Thymus (tissue), 11 donors: ENCODE data around the gene KCNIP3. TPM values are rescaled to one million over a fixed set of nuclear protein-coding genes. Genes with fewer than 3 reads are reported as not detected.

Experiments used
- DNase-seq, 9 donors: peaks; one replicate each; pipeline ENCODE4 v3.0.0-alpha.2; 2013; ENCODE audit warnings: low spot score in 9 of 9, low read depth in 6 of 9, missing footprints in 1 of 9
- H3K27ac ChIP-seq, 2 donors: one replicate each; pipeline ENCODE4 v1.5.1; 2013; ENCODE audit warnings: control low read depth in 1 of 2, low read depth in 1 of 2, low read length in 1 of 2, mild to moderate bottlenecking in 1 of 2, moderate library complexity in 1 of 2
- H3K27me3 ChIP-seq, 2 donors: one replicate each; pipeline ENCODE4 v1.5.1; 2013; ENCODE audit warnings: low read length in 1 of 2; ENCODE audit not compliant: control insufficient read depth in 2 of 2, insufficient read depth in 1 of 2
- H3K36me3 ChIP-seq, 2 donors: one replicate each; pipeline ENCODE4 v1.5.1; 2013; ENCODE audit warnings: low read length in 1 of 2, mild to moderate bottlenecking in 1 of 2, moderate library complexity in 1 of 2; ENCODE audit not compliant: control insufficient read depth in 2 of 2, insufficient read depth in 2 of 2
- H3K4me1 ChIP-seq, 2 donors: one replicate each; pipeline ENCODE4 v1.5.1; 2013; ENCODE audit warnings: low read length in 2 of 2; ENCODE audit not compliant: control insufficient read depth in 2 of 2, insufficient read depth in 2 of 2
- H3K4me3 ChIP-seq, 2 donors: one replicate each; pipeline ENCODE4 v1.5.1; 2013; ENCODE audit warnings: low read length in 2 of 2, control low read depth in 1 of 2, mild to moderate bottlenecking in 1 of 2
- H3K9me3 ChIP-seq, 2 donors: one replicate each; pipeline ENCODE4 v1.5.1; 2013; ENCODE audit warnings: low read length in 1 of 2, mild to moderate bottlenecking in 1 of 2; ENCODE audit not compliant: control insufficient read depth in 2 of 2, insufficient read depth in 1 of 2
- WGBS: extraction: QIAGEN DNeasy Blood & Tissue Kit; methylation state at CpG from one replicate; pipeline ENCODE4 v1.1.7; 2013; 5-methylcytosine and 5-hydroxymethylcytosine counted together
- polyA plus RNA-seq: library from polyadenylated mRNA; stranded (reverse); fragments of 200-250 nt; gene quantifications from one replicate; pipeline ENCODE4 v1.2.3, GENCODE V29; 2013
- total RNA-seq: library from RNA; stranded (reverse); fragments of 120-200 nt; gene quantifications from one replicate; pipeline ENCODE4 v1.2.4, GENCODE V29; 2013
- donor health status: healthy.

Gene KCNIP3
- total and polyA plus RNA-seq, 2 donors: 5.3 to 21.4 TPM

GRCh38 chr2:95336406-95336805, 39.3 kb downstream of the KCNIP3 start:
- Histone ChIP-seq H3K4me1 (peaks cover 0 to 12% of the 10 kb centered on the region in 2 donors), H3K9me3 (peaks cover 0 to 4% of the 10 kb centered on the region in 2 donors), H3K27me3 (peaks cover 0 to 14% of the 10 kb centered on the region in 2 donors), H3K27ac (no peak overlapping the region), H3K36me3 (no peaks in the 10 kb centered on the region), H3K4me3 (no peak overlapping the region)
- WGBS: 93% methylated on average over 2 of the region's 2 CpGs
- no peak for DNase-seq

- Histone ChIP-seq H3K36me3 (no peaks in the 10 kb centered on the region), H3K27ac (no peak overlapping the region), H3K9me3 (peaks cover 0 to 4% of the 10 kb centered on the region in 2 donors), H3K4me3 (no peak overlapping the region), H3K27me3 (peaks cover 0 to 24% of the 10 kb centered on the region in 2 donors), H3K4me1 (peaks cover 0 to 12% of the 10 kb centered on the region in 2 donors)
- no peak for DNase-seq
- 87% methylated on average over 7 of the region's 7 CpGs for whole genome bisulfite sequencing
Observed at GRCh38 chr2:95337829-95338228, 40.7 kb downstream of the KCNIP3 start.

- 92% methylated on average over 12 of the region's 12 CpGs for WGBS
- Histone ChIP-seq H3K4me1 (peaks cover 0 to 4% of the 10 kb centered on the region in 2 donors), H3K4me3 (no peak overlapping the region), H3K36me3 (no peaks in the 10 kb centered on the region), H3K27ac (no peak overlapping the region), H3K27me3 (peaks cover 35 to 60% of the 10 kb centered on the region in 2 donors), H3K9me3 (peaks cover 0 to 3% of the 10 kb centered on the region in 2 donors)
- DNase-seq: no peak
Observed at GRCh38 chr2:95342556-95343320, 45.6 kb downstream of the KCNIP3 start.

GRCh38 chr2:95343429-95344214, 46.5 kb downstream of the KCNIP3 start:
- 94% methylated on average over 7 of the region's 7 CpGs for WGBS
- no peak for DNase-seq
- H3K36me3 ChIP-seq: no peaks in the 10 kb centered on the region
- no peaks in the 10 kb centered on the region for H3K9me3 ChIP-seq
- H3K27me3 ChIP-seq: peaks cover 40 to 68% of the 10 kb centered on the region in 2 donors
- H3K4me1 ChIP-seq: peaks cover 0 to 4% of the 10 kb centered on the region in 2 donors
- H3K27ac ChIP-seq: no peak overlapping the region
- no peak overlapping the region for H3K4me3 ChIP-seq

GRCh38 chr2:95344215-95344583, 47.1 kb downstream of the KCNIP3 start:
- DNase-seq: no peak
- Histone ChIP-seq H3K4me3 (no peak overlapping the region), H3K36me3 (no peaks in the 10 kb centered on the region), H3K27ac (no peak overlapping the region), H3K4me1 (peaks cover 0 to 4% of the 10 kb centered on the region in 2 donors), H3K9me3 (no peaks in the 10 kb centered on the region), H3K27me3 (peaks cover 43 to 74% of the 10 kb centered on the region in 2 donors)
- WGBS: 89% methylated on average over 12 of the region's 12 CpGs

- H3K4me3 ChIP-seq: no peak overlapping the region
- H3K9me3 ChIP-seq: no peaks in the 10 kb centered on the region
- 94% methylated on average over 4 of the region's 4 CpGs for WGBS
- H3K27me3 ChIP-seq: peaks cover 43 to 78% of the 10 kb centered on the region in 2 donors
- H3K36me3 ChIP-seq: no peaks in the 10 kb centered on the region
- H3K4me1 ChIP-seq: peaks cover 0 to 4% of the 10 kb centered on the region in 2 donors
- no peak for DNase-seq
- no peak overlapping the region for H3K27ac ChIP-seq
Observed at GRCh38 chr2:95344656-95345055, 47.5 kb downstream of the KCNIP3 start.

GRCh38 chr2:95345081-95345562, 48.0 kb downstream of the KCNIP3 start:
- peaks cover 43 to 82% of the 10 kb centered on the region in 2 donors for H3K27me3 ChIP-seq

GRCh38 chr2:95345563-95346230, 48.5 kb downstream of the KCNIP3 start:
- Histone ChIP-seq H3K36me3 (no peaks in the 10 kb centered on the region), H3K4me1 (peaks cover 0 to 4% of the 10 kb centered on the region in 2 donors), H3K27ac (peak overlapping the region in 1 of 2 donors; percentile 30), H3K9me3 (no peaks in the 10 kb centered on the region), H3K4me3 (peak overlapping the region; percentile 32 to 39), H3K27me3 (peaks cover 43 to 84% of the 10 kb centered on the region in 2 donors)
- 1% methylated on average over 65 of the region's 65 CpGs for WGBS
- peak in 2 of 9 donors; percentile 45 to 49 for DNase-seq

More at GRCh38 chr2:95345081-95345562, 48.0 kb downstream of the KCNIP3 start:
- no peaks in the 10 kb centered on the region for H3K36me3 ChIP-seq
- 17% methylated on average over 24 of the region's 24 CpGs for WGBS
- peaks cover 0 to 4% of the 10 kb centered on the region in 2 donors for H3K4me1 ChIP-seq
- H3K4me3 ChIP-seq: no peak overlapping the region
- H3K27ac ChIP-seq: no peak overlapping the region
- H3K9me3 ChIP-seq: no peaks in the 10 kb centered on the region
- no peak for DNase-seq
